DMS79 (cell line): Measurements from ENCODE around the gene TTC7B.

Source experiments
- DNase-seq: peaks from one replicate; lab custom pipeline; 2025; lab: John Stamatoyannopoulos, UW

The TTC7B gene

GRCh38 chr14:90616313-90616712 lies 199.9 kb downstream of the TTC7B start:
- no peak for DNase-seq

GRCh38 chr14:90615517-90616060 lies 200.6 kb downstream of the TTC7B start:
- no peak for DNase-seq

GRCh38 chr14:90614696-90615516 lies 201.3 kb downstream of the TTC7B start:
- DNase-seq: no peak

- DNase-seq: no peak
These were observed 202.2 kb downstream of the TTC7B start for GRCh38 chr14:90613997-90614396.

- no peak for DNase-seq
These were observed 202.8 kb downstream of the TTC7B start for GRCh38 chr14:90613453-90613852.

- DNase-seq: no peak
These were observed 203.4 kb downstream of the TTC7B start for GRCh38 chr14:90612801-90613200.

- no peak for DNase-seq
These were observed 204.3 kb downstream of the TTC7B start for GRCh38 chr14:90611936-90612335.

- DNase-seq: no peak
These were observed 204.7 kb downstream of the TTC7B start for GRCh38 chr14:90611501-90611900.

- no peak for DNase-seq
These were observed 205.7 kb downstream of the TTC7B start for GRCh38 chr14:90610346-90611040.

GRCh38 chr14:90609376-90609775 lies 206.9 kb downstream of the TTC7B start:
- no peak for DNase-seq

- no peak for DNase-seq
These were observed 207.3 kb downstream of the TTC7B start for GRCh38 chr14:90608929-90609341.

- DNase-seq: no peak
These were observed 207.9 kb downstream of the TTC7B start for GRCh38 chr14:90608281-90608680.

GRCh38 chr14:90607141-90607540 lies 209.1 kb downstream of the TTC7B start:
- no peak for DNase-seq

GRCh38 chr14:90606434-90606833 lies 209.8 kb downstream of the TTC7B start:
- no peak for DNase-seq

- no peak for DNase-seq
These were observed 210.8 kb downstream of the TTC7B start for GRCh38 chr14:90605430-90605829.

- DNase-seq: peak; percentile 29
These were observed 211.9 kb downstream of the TTC7B start for GRCh38 chr14:90604356-90604755.

- peak; percentile 19 for DNase-seq
These were observed 212.4 kb downstream of the TTC7B start for GRCh38 chr14:90603841-90604240.

GRCh38 chr14:90603336-90603735 lies 212.9 kb downstream of the TTC7B start:
- DNase-seq: no peak

GRCh38 chr14:90602088-90602687 lies 214.0 kb downstream of the TTC7B start:
- DNase-seq: no peak

- DNase-seq: no peak
These were observed 214.7 kb downstream of the TTC7B start for GRCh38 chr14:90601563-90601962.

- DNase-seq: no peak
These were observed 215.6 kb downstream of the TTC7B start for GRCh38 chr14:90600619-90601018.

- DNase-seq: peak; percentile 53
These were observed 216.3 kb downstream of the TTC7B start for GRCh38 chr14:90599748-90600507.
